Stimulated activated CD4-positive, alpha-beta T cell treated with anti-CD3 and anti-CD28 coated beads, Interleukin-4, amount 100 ng/mL, for 24 hours (primary cell): ENCODE data around the gene F10.
"Not testable (repeated sequence)": the region's sequence is repeated elsewhere in the genome, so short reads cannot be mapped to it uniquely, and the experiment has no call there.

Source experiments
- DNase-seq: peaks from one replicate; pipeline ENCODE4 v3.0.0-alpha.2; 2020

The F10 gene

DNA sequence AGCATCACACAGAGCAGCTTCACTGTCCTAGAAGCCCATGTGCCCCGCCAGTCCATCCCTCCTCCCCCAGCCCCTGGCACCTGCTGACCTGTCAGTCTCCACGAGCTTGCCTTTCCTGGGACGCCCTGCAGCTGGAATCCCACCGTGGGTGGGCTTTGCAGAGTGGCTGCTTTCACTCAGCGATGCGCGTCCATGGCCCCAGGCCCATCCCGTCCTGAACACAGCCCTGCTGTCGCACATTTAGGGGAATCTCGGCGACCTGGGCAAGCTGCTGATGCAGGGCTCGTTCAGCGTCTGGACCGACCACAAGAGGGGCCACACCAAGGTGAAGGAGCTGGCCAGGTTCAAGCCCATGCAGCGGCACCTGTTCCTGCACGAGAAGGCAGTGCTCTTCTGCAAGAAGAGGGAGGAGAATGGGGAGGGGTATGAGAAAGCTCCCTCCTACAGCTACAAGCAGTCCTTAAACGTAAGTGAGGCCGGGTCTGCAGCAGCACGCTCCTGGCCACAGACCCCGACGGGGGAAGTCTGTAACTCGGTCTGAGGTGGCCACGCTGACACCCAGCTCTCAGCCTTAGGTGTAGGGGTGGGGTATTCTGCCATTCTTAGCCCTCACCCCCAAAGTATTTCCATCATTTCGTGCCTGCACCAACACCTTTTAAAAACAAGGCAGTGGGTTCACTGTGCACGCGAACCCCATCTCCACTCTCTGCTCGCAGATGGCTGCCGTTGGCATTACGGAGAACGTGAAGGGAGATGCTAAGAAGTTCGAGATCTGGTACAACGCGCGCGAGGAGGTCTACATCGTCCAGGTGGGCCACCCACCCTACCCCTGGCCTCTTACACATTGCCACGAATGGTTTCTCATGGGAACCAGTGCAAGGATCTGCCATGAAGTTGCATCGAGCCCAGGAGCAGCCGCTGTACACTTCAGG is 35.3 kb upstream of the F10 start:
- no peak for DNase-seq

DNA sequence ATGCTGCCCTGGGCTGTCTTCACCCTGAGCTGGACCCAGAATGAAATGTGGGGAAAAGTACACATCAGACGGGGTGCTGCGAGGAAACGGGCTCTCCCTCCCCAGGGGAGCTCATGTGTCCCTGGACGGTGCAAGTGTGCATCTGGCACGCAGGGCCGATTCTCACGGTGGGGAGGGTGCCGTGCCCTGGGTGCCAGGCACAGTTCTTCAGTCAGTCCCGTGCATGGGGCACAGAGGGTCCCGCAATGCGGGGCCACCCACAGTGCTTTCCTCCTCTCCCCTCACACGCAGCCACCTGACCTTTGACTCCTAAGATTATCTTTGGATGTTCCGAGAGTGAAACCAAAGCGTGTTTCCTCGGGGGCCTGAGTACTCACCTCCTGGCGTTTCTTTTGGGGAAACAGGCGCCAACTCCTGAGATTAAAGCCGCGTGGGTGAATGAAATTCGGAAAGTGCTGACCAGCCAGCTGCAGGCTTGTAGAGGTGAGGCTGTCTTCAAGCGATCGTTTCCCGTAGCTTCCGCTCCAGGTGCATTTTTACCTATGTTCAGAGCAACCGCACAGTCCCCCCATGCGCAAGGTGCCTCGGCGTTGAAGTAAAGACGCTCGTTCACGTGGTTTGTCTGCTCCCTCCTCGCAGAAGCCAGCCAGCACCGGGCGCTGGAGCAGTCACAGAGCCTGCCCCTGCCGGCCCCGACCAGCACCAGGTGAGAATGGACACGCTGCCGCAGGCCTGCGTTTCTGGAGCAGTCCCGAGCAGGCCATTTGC is 34.5 kb upstream of the F10 start:
- no peak for DNase-seq

GRCh38 chr13:113088691-113089020 is 33.9 kb upstream of the F10 start:
- no peak for DNase-seq

GRCh38 chr13:113089693-113090414 is 32.7 kb upstream of the F10 start:
- DNase-seq, result no peak

GRCh38 chr13:113090415-113090770 is 32.2 kb upstream of the F10 start:
- DNase-seq, result no peak

DNA sequence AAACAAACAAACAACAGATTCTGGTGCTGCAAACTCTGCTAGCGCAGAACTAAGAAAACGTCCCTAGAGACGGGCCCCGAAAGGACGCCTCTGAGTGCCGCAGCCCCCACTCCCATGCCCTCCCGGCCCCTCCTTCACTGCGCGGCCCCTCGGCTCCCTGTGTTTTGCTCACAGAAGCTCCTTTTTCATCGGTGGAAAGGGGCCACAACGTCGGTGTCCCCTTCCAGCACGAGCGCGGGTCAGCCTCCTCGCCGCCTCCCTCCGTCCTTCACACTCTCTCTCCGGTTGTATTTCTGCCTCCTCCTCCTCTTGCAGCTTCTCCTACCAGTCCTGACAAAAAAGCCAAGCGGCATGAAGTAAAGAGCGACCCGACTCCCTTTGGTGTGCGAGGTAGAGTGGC is 31.8 kb upstream of the F10 start:
- DNase-seq, result no peak

DNA sequence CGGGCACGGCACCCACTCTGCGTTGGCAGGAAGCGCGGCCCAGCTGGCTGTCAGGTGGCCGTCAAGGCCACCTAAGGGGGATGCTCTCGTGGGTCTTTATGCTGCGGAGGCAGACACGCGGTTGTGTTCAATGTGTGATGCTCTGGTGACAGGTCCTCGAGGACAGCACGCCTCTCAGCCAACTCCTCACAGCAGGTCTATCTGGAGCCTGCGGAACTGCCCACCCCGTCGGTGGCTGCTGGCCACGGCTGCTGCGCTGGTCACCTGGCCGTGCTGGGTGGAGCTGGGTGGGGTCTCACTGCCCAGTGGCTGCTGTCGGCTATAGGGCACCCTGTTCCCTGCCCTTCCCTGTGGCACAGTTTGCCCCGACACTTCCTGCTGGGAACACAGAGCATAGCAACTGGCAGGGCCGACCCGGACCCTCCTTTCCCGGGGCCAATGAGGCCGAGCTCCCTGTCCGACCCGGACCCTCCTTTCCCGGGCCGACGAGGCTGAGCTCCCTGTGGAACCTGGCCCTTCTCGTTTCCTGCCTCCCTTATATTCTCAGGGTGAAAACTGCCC is 31.3 kb upstream of the F10 start:
- DNase-seq, result no peak

DNA sequence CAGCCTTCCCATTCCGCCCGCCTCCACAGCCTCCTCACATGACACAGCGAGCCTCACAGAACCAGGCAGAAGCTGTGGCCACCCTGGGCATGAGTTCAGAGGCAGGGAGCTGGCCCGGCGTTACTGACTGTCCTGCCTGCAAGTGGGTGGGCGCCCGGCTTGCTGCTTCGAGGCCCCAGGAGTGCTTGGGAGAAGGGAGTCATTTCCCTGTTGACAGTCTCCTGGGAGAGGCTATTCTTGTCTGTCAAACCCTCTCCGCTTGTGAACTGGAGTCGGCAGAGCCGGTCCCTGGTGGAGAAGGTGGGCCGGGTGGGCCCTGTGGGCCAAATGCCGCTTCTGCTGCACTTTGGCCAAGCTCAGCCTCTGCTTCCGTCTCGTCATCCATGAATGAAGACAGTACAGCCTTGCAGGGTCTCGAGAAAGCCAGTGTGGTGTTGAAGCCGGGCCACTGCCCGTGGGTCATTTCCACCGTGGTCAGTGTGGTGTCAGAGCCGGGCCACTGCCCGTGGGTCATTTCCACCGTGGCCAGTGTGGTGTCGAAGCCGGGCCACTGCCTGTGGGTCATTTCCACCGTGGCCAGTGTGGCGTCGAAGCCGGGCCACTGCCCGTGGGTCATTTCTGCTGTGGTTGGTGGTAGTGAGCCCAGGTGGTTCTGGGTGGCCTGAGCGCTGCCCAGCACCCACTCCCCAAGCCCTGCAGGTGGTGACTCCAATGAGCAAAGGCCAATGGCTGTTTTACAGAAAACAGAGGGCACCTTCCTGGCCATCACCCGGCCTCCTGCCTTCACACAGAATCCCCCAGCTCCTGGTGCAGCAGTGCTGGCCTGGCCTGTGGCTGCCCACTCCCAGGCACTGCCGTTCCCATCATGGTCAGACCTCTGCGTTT is 30.5 kb upstream of the F10 start:
- no peak for DNase-seq

- DNase-seq, result no peak
Measured at GRCh38 chr13:113092776-113093579, 29.6 kb upstream of the F10 start.

DNA sequence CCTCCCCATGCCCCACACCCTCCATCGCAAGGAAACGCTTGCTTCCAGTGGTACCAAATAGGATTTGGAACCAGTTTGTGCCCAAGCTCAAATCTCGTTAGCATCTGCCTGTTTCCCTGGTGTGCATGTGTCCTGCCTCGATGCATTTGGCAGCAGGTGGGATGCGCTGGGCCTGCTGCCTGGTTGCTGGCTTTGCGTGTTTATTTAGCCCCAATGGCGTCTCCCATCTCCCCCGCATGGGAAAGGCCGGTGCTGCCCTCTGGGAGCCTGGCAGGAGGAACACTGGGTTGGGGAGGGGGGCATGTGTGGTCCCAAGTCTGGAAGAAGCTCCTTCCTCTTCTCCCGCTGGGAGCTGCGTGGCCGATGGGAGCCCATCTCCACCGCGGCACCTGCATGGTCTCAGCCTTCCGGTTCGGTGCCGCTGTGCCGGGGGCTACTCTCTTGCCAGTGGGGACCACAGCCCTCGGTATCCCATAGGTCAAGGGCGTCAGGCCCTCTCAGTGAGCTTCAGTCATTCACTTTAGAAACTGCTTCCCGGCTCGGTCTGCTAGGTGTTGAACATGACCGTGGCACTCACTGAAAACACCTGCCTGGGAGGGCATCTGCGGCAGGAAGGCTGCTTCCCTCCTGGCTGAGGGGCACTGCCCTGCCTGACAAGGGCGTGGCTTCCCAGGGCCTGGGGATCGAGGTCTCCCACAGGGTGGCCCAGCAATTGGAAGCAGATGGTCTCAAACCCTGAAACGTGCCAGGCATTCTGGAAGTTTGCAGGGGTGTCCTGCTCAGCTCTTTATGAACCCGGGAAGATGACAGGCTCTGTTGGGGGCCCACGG is 28.8 kb upstream of the F10 start:
- no peak for DNase-seq

DNA sequence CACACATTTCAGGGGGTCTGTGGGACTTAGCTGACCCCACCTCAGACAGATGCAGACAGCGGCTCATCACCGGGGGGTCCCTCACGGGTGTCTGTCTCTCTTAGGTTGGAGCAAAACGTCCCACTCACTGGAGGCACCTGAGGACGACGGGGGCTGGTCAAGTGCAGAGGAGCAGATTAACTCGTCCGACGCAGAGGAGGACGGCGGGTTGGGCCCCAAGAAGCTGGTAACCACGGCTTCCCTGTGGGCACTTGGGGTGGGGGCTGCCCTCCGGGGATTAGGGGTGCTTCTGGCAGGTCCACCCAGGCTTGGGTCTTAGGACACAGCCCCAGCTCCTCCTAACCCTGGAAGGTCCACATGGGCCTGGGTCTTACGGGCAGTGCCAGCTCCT is 28.2 kb upstream of the F10 start:
- no peak for DNase-seq

DNA sequence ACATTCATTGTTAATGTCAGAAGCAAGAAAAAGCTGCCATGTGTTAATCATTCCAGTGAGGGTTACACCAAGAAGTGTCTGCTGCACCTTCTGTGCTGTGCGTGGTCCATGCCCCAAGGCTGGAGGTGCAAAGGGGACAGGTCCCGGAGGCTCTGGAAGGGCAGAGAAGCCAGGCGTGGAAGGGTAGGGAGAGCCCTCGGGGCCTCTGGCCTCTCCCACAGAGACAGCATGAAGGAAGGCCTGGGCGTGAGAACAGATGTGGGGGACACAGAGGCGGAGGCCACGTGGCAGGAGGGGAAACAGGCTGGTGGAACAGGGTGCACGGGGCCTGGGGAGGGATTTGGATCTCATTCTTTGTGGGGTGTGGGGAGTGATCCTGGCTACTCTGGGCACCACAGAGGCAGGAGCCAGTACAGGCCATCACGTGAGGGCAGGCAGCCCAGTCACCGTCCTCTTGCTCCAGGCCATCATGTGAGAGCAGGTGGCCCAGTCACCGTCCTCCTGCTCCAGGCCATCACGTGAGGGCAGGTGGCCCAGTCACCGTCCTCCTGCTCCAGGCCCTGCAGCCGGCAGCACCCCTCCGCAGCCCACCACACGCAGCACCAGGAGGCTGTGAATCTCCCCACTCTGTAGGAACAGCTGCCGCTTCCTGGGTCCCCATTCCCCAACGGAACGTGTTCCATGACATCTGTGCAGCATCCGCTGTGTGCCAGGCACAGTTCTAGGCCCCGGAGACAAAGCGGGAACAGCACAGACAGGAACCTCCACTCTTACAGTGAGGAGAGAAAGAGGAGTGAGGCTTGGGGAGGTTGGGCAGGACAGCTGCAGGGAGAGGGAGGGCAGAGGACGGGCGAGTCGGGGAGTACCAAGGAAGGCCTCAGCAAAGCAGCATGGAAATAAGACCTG is 27.2 kb upstream of the F10 start:
- no peak for DNase-seq

- DNase-seq, result no peak
Measured at GRCh38 chr13:113096052-113096744, 26.4 kb upstream of the F10 start.

- DNase-seq, result no peak
Measured at GRCh38 chr13:113096745-113097305, 25.8 kb upstream of the F10 start.

- no peak for DNase-seq
Measured at GRCh38 chr13:113097651-113098050, 24.9 kb upstream of the F10 start.

DNA sequence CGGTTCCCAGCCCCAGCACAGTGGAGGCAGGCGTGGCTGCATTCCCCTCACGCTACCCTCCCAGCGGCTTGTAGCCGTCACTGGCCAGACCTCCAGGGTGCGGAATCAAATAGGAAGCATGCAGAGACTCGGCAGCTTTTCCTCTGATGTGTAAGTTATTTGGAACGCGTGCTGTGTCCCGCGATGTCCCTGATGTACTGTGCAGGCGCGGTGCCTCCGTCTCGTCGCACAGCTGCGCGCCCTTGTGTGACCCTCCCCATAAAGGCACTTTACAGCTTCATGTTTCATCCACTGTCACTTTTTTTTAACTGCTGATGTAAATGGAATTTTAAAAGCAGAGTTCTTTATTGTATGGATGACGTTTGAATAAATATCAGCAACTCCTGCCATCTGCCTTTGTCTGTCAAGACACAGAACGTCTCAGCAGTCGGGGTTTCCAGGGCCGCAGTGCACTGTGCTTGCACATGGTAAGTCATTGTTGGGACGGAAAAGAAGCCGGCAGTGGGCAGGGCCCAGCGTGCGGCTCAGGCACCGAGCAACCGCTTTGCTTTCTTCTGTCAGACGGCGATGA is 24.4 kb upstream of the F10 start:
- no peak for DNase-seq

- DNase-seq, result no peak
Measured at GRCh38 chr13:113099142-113099541, 23.5 kb upstream of the F10 start.

DNA sequence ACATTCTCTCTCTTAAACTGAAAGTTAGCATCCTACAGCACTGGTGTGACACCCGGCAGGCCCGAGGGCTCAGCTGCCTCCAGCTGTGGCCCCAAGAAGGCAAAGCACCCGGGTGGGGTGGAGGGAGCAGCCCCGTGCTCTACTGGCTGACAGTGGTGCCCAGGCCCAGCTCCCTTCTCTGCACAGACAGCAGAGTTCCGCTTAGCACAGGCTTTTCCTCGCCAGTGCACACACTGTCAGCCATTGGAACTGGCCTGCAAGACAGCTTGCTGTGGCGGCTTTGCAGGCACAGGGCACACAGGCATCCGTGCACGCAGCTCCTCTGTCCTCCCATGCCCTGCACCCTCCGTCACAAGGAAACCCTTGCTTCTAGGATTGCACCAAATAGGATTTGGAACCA is 20.3 kb upstream of the F10 start:
- not testable (repeated sequence) for DNase-seq
